ENCODE results near the gene TMC6. TPM values are rescaled to one million over a fixed set of nuclear protein-coding genes. Genes with fewer than 3 reads are reported as not detected.

Gene TMC6
- total RNA-seq, 1 experiment from 2014 or later = 58.0 TPM

GRCh38 chr17:78104540-78104941, 24.0 kb downstream of the TMC6 start:
- ATAC-seq (peak; percentile 30; the same call in 1 of the 2 replicates), DNase-seq (ENCODE audit: low read depth, low spot score) (no peak)
- Histone ChIP-seq H3K9me3 (ENCODE audit: control insufficient read depth, insufficient read depth, low read depth, low read length) (no peaks in the 10 kb centered on the region), H3K36me3 (ENCODE audit: control insufficient read depth, insufficient read depth, low read length) (no peaks in the 10 kb centered on the region), H3K4me1 (ENCODE audit: control insufficient read depth, insufficient read depth, low read length) (no peaks in the 10 kb centered on the region), H3K27ac (ENCODE audit: low read length) (no peak overlapping the region), H3K4me3 (ENCODE audit: low read depth in 2 of 2, low read length in 2 of 2) (no peak overlapping the region), H3K27me3 (ENCODE audit: control insufficient read depth, insufficient read depth, low read length) (no peaks in the 10 kb centered on the region)
- intact Hi-C loops (cut with micrococcal nuclease; ENCODE audit: unreplicated experiment) (no loop called here), in situ Hi-C loops (cut with HindIII; ENCODE audit: low pct_unique_long_range_greater_than_20kb, low sequenced_read_pairs) (no loop called here)
- ChIA-PET CTCF (interaction anchor here (0.7 kb wide), 1 partner anchor 517 kb away, joined by 3 read pairs; no protein-coding TSS in a partner anchor), POLR2A (no interaction called here)
- no peak for TF ChIP-seq CTCF (IDR thresholded peaks at IDR 0.05)
- TF ChIP-seq POLR2AphosphoS5 (IDR thresholded peaks at IDR 0.05; ENCODE audit: low read depth, low read length) = no peak
- no peak for TF ChIP-seq SIN3A (IDR thresholded peaks at IDR 0.05; ENCODE audit: borderline replicate concordance, insufficient read depth, low read depth, low read length)
- no TSS peak for BruUV-seq (replicated peaks)

DNA sequence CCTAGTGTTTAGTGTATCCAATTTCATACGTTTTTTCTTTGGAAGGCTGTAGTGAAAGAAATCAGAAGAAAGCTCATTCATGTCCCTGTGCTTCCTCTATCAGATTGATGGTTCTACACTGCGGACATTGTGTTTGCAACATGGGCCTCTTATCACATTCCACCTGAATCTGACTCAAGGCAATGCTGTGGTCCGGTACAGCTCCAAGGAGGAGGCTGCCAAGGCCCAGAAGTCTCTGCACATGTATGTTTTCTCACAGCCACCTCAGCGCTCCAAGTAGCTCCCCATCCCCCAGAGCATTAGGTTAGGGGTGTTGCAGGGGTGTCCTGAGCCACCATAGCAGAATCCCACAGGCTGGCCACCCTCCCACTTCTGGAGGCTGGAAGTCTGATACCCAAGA, 25.2 kb downstream of the TMC6 start:
- in situ Hi-C loops (cut with HindIII; ENCODE audit: low pct_unique_long_range_greater_than_20kb, low sequenced_read_pairs) = no loop called here
- Histone ChIP-seq H3K4me3 (ENCODE audit: low read depth in 2 of 2, low read length in 2 of 2) (no peak overlapping the region), H3K27me3 (ENCODE audit: control insufficient read depth, insufficient read depth, low read length) (no peaks in the 10 kb centered on the region), H3K9me3 (ENCODE audit: control insufficient read depth, insufficient read depth, low read depth, low read length) (no peaks in the 10 kb centered on the region), H3K27ac (ENCODE audit: low read length) (no peak overlapping the region), H3K36me3 (ENCODE audit: control insufficient read depth, insufficient read depth, low read length) (no peaks in the 10 kb centered on the region), H3K4me1 (ENCODE audit: control insufficient read depth, insufficient read depth, low read length) (no peaks in the 10 kb centered on the region)
- ChIA-PET CTCF (interaction anchor here (1.5 kb wide), 1 partner anchor 18 kb away, joined by 6 read pairs; no protein-coding TSS in a partner anchor), POLR2A (interaction anchor here (0.5 kb wide), 1 partner anchor 145 kb away, joined by 4 read pairs; no protein-coding TSS in a partner anchor)
- TF ChIP-seq SIN3A (IDR thresholded peaks at IDR 0.05; ENCODE audit: borderline replicate concordance, insufficient read depth, low read depth, low read length) (no peak), REST (IDR thresholded peaks at IDR 0.05; ENCODE audit: insufficient read depth in 1 of 2, low read depth in 2 of 2, low read length in 1 of 2) (no peak), POLR2AphosphoS5 (IDR thresholded peaks at IDR 0.05; ENCODE audit: low read depth, low read length) (no peak), TCF7L2 (IDR thresholded peaks at IDR 0.05; ENCODE audit: low read depth, low read length) (no peak), CTCF (IDR thresholded peaks at IDR 0.05) (no peak)
- intact Hi-C loops (cut with micrococcal nuclease; ENCODE audit: unreplicated experiment) = no loop called here
- DNase-seq (ENCODE audit: low read depth, low spot score) = no peak
- ATAC-seq = no peak
- no TSS peak for BruUV-seq (replicated peaks)
